Suprapubic skin (tissue), 4 donors: ENCODE measurements around the gene ATP5IF1. TPM values are rescaled to one million over a fixed set of nuclear protein-coding genes. Genes with fewer than 3 reads are reported as not detected.

ENCODE experiments used
- DNase-seq, 2 donors: peaks; one replicate each; pipeline ENCODE4 v3.0.0-alpha.2; 2019; ENCODE audit warnings: low spot score in 2 of 2
- H3K27ac ChIP-seq: fragments of 200-600 bp; sonication (generic); one replicate; pipeline ENCODE4 v1.5.1; 2019
- H3K27me3 ChIP-seq: fragments of 200-600 bp; sonication (generic); one replicate; pipeline ENCODE4 v1.5.1; 2019
- H3K36me3 ChIP-seq: fragments of 200-600 bp; sonication (generic); one replicate; pipeline ENCODE4 v1.5.1; 2019
- H3K4me1 ChIP-seq: fragments of 200-600 bp; sonication (generic); one replicate; pipeline ENCODE4 v1.5.1; 2019
- H3K4me3 ChIP-seq: fragments of 200-600 bp; sonication (generic); one replicate; pipeline ENCODE4 v1.5.1; 2019; ENCODE audit warnings: mild to moderate bottlenecking
- H3K9me3 ChIP-seq: fragments of 200-600 bp; sonication (generic); one replicate; pipeline ENCODE4 v1.5.1; 2019
- EP300 ChIP-seq: sonication (generic); formaldehyde crosslinking; IDR thresholded peaks from one replicate; pipeline ENCODE4 v1.6.1; 2017; ENCODE audit warnings: antibody characterized with exemption
- POLR2A ChIP-seq, 2 donors: fragments of 450-650 bp; IDR thresholded peaks; one replicate each; pipeline ENCODE4 v1.6.1; 2017; ENCODE audit warnings: antibody characterized with exemption in 2 of 2, mild to moderate bottlenecking in 2 of 2, moderate library complexity in 2 of 2
- POLR2AphosphoS5 ChIP-seq, 3 donors: sonication (generic); formaldehyde crosslinking; IDR thresholded peaks; one replicate each; pipeline ENCODE4 v1.6.1; 2017; ENCODE audit warnings: antibody characterized with exemption in 3 of 3
- WGBS: methylation state at CpG from one replicate; pipeline ENCODE4 v1.1.5; 2018; 5-methylcytosine and 5-hydroxymethylcytosine counted together
- total RNA-seq, 4 donors: library from RNA; depleted of rRNA; stranded (reverse); fragments of >200 nt; gene quantifications; one replicate each; pipeline ENCODE4 v1.1.0, GENCODE V29; 2016
- TF ChIP-seq, protein P1 (sequence below), 2 donors: fragments of 200-600 bp in 1 of 2; fragments of 450-650 bp in 1 of 2; sonication (generic) in 1 of 2; IDR thresholded peaks; one replicate each; pipeline ENCODE4 v1.5.1; 2016 to 2019; ENCODE audit warnings: antibody characterized with exemption in 2 of 2, mild to moderate bottlenecking in 1 of 2, moderate library complexity in 1 of 2

The ATP5IF1 gene
- total RNA-seq, 4 donors from 2014 or later, result 195 to 277 (median 229) TPM

- Histone ChIP-seq H3K27ac (no peak overlapping the region), H3K4me3 (no peak overlapping the region), H3K9me3 (no peaks in the 10 kb centered on the region), H3K36me3 (peaks cover 12% of the 10 kb centered on the region), H3K4me1 (peaks cover 38% of the 10 kb centered on the region), H3K27me3 (no peaks in the 10 kb centered on the region)
- no peak for TF ChIP-seq EP300
- TF ChIP-seq, protein P1, sequence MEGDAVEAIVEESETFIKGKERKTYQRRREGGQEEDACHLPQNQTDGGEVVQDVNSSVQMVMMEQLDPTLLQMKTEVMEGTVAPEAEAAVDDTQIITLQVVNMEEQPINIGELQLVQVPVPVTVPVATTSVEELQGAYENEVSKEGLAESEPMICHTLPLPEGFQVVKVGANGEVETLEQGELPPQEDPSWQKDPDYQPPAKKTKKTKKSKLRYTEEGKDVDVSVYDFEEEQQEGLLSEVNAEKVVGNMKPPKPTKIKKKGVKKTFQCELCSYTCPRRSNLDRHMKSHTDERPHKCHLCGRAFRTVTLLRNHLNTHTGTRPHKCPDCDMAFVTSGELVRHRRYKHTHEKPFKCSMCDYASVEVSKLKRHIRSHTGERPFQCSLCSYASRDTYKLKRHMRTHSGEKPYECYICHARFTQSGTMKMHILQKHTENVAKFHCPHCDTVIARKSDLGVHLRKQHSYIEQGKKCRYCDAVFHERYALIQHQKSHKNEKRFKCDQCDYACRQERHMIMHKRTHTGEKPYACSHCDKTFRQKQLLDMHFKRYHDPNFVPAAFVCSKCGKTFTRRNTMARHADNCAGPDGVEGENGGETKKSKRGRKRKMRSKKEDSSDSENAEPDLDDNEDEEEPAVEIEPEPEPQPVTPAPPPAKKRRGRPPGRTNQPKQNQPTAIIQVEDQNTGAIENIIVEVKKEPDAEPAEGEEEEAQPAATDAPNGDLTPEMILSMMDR (IDR thresholded peaks at IDR 0.05), result no peak
- no peak for TF ChIP-seq POLR2AphosphoS5 (IDR thresholded peaks at IDR 0.05)
- no peak for TF ChIP-seq POLR2A (IDR thresholded peaks at IDR 0.05)
- DNase-seq, result no peak
- 71% methylated on average over 7 of the region's 8 CpGs for WGBS
Observed at GRCh38 chr1:28194326-28195035, 41.4 kb upstream of the ATP5IF1 start.

- H3K4me1 ChIP-seq, result peaks cover 35% of the 10 kb centered on the region
- 94% methylated on average over 1 of the region's 1 CpG for WGBS
- no peaks in the 10 kb centered on the region for H3K27me3 ChIP-seq
- TF ChIP-seq POLR2A (IDR thresholded peaks at IDR 0.05), result no peak
- TF ChIP-seq, protein P1 (IDR thresholded peaks at IDR 0.05), result no peak
- TF ChIP-seq POLR2AphosphoS5 (IDR thresholded peaks at IDR 0.05), result no peak
- no peak for TF ChIP-seq EP300
- no peak for DNase-seq
- H3K4me3 ChIP-seq, result no peak overlapping the region
- H3K9me3 ChIP-seq, result no peaks in the 10 kb centered on the region
- H3K36me3 ChIP-seq, result peaks cover 25% of the 10 kb centered on the region
- H3K27ac ChIP-seq, result no peak overlapping the region
Observed at GRCh38 chr1:28195780-28196179, 40.1 kb upstream of the ATP5IF1 start.

DNA sequence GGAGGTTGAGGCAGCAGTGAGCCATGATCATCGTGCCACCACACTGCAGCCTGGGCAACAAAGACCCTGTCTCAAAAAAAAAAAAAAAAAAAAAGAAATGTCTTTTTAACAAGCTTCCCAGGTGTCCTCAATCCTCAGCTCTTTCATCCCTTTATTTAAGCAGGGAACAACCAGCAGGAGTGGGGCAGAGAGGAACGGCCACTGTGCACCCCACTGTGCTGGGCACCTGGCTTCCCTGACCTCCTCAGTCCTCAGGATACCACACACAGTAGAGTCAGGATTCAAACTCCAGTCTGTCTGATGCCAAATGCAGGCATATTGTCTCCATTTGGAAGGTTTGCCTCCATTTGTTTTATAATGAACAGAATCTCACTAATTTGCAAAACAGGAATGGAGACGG lies 39.6 kb upstream of the ATP5IF1 start:
- no peak for DNase-seq
- WGBS, result 68% methylated on average over 3 of the region's 3 CpGs
- Histone ChIP-seq H3K4me1 (peaks cover 35% of the 10 kb centered on the region), H3K36me3 (peaks cover 30% of the 10 kb centered on the region), H3K9me3 (no peaks in the 10 kb centered on the region), H3K27me3 (no peaks in the 10 kb centered on the region), H3K27ac (no peak overlapping the region), H3K4me3 (no peak overlapping the region)
- TF ChIP-seq POLR2AphosphoS5 (IDR thresholded peaks at IDR 0.05) (no peak), POLR2A (IDR thresholded peaks at IDR 0.05) (no peak), EP300 (no peak)
- TF ChIP-seq, protein P1 (IDR thresholded peaks at IDR 0.05), result no peak

DNA sequence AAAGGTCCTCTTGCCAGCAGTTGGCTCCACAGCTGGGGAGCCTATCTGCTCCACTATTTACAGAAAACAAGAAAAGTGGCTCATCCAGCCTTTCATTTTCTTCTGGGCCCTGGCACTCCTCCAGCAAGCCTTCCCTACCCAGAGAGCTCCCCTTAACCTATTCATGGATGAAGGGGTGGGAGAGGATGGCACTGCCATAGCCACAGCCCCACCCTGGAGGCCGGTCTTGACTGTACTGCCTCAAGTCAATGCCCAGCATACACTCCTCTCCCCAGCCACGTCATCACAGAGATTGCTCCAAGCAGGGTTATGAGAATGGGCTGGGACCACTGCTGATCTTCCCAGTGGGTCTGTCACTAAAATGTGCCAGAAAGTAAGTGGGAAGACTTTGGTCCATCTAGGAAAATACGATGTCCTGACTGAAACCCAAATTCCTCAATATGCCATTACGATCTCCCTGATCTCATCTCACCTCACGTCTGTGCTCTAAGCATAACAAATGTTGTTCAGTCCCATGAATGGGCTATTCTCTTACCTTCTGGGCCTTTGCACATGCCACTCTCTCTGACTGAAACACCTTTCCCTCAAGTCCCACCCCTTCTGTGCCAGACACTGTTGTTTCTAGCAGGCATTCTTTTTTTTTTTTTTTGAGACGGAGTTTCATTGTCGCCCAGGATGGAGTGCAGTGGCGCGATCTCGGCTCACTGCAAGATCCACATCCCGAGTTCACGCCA lies 38.1 kb upstream of the ATP5IF1 start:
- Histone ChIP-seq H3K4me3 (no peak overlapping the region), H3K27me3 (no peaks in the 10 kb centered on the region), H3K4me1 (peaks cover 33% of the 10 kb centered on the region), H3K9me3 (no peaks in the 10 kb centered on the region), H3K36me3 (peaks cover 45% of the 10 kb centered on the region), H3K27ac (no peak overlapping the region)
- 85% methylated on average over 12 of the region's 12 CpGs for WGBS
- TF ChIP-seq POLR2AphosphoS5 (IDR thresholded peaks at IDR 0.05) (no peak), EP300 (no peak), POLR2A (IDR thresholded peaks at IDR 0.05) (no peak)
- TF ChIP-seq, protein P1 (IDR thresholded peaks at IDR 0.05), result no peak
- no peak for DNase-seq
